ENCODE results near the gene EPHB3. TPM values are rescaled to one million over a fixed set of nuclear protein-coding genes. Genes with fewer than 3 reads are reported as not detected.

EPHB3 gene
- total and polyA plus RNA-seq, 12 donors = 0.38 to 4.0 (median 1.5) TPM

DNA sequence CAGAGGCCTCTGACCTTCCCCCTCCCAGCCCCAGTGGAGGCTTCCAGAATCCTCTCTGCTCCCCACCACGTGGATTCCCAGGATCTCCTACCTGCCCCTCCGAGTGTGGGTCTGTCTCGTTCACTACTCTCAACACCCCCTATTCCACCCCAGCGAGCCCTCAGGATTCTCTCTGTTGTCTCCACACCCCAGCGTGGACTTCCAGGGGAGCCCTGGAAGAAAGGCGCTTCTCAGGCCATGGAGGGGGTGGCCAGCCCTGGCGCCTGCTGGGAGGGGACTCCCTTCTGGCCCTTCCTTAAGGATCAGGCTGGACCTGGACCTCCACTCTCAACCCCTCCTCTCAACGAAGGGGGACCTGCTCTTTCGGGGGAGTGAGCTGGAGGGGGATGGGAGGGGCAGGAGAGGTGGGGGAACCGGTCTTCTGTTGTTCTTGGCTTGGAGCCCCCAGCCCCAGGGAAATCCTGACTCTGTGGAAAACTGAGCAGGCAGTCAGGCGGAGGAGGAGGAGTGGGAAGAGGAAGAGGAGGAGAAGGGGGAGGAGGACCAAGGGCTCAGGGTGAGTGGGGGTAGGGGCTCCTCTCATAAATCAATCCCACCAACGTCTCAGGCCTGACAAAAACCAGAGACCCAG, 32.9 kb downstream of the EPHB3 start:
- intact Hi-C loops (cut with DNase I) = no loop called here
- no peak for DNase-seq
- Histone ChIP-seq H3K27me3 (no peaks in the 10 kb centered on the region), H3K36me3 (no peaks in the 10 kb centered on the region), H3K4me1 (peaks cover 3 to 48% (median 25%) of the 10 kb centered on the region in 9 donors), H3K9me3 (no peaks in the 10 kb centered on the region), H3K27ac (no peak overlapping the region), H3K4me3 (no peak overlapping the region)
- no peak for TF ChIP-seq CTCF (IDR thresholded peaks at IDR 0.05)
- 66 to 73% methylated on average over 12 of the region's 12 CpGs for WGBS, 2 donors
- no peak for ATAC-seq

- DNase-seq (no peak), ATAC-seq (no peak)
- Histone ChIP-seq H3K36me3 (no peaks in the 10 kb centered on the region), H3K9me3 (no peaks in the 10 kb centered on the region), H3K4me3 (no peak overlapping the region), H3K27me3 (peaks cover 0 to 3% (median 0%) of the 10 kb centered on the region in 7 donors), H3K27ac (no peak overlapping the region), H3K4me1 (peaks cover 3 to 43% (median 19%) of the 10 kb centered on the region in 9 donors)
- intact Hi-C loops (cut with DNase I) = no loop called here
- no peak for TF ChIP-seq CTCF (IDR thresholded peaks at IDR 0.05)
- 76 to 77% methylated on average over 8 of the region's 8 CpGs for WGBS, 2 donors
Observed at GRCh38 chr3:184595726-184596125, 34.1 kb downstream of the EPHB3 start.

DNA sequence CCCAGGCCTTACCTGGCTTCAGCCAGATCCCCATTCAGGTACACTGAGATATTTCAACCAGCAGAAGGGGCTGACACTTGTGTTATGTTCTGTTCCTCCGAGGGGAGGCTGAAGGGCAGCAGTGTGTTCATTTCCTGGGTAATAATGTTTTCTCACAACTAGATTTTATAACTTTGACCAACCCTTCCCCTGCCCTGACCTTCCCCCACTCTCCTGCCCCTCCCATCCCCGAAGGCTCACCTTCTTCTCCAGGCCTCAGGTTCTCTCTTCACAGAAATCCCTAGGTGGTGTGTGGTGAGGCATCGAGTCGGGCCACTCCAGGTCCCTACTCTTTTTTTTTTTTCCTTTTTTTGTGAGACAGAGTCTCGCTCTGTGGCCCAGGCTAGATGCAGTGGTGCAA, 34.6 kb downstream of the EPHB3 start:
- DNase-seq = no peak
- H3K4me1 ChIP-seq = peaks cover 3 to 38% (median 16%) of the 10 kb centered on the region in 9 donors
- no peak for ATAC-seq
- TF ChIP-seq CTCF (IDR thresholded peaks at IDR 0.05) = no peak
- no peak overlapping the region for H3K4me3 ChIP-seq
- no peaks in the 10 kb centered on the region for H3K36me3 ChIP-seq
- intact Hi-C loops (cut with DNase I) = no loop called here
- H3K27ac ChIP-seq = no peak overlapping the region
- H3K9me3 ChIP-seq = no peaks in the 10 kb centered on the region
- 87 to 92% methylated on average over 5 of the region's 5 CpGs for WGBS, 2 donors
- peaks cover 0 to 8% (median 0%) of the 10 kb centered on the region in 7 donors for H3K27me3 ChIP-seq

DNA sequence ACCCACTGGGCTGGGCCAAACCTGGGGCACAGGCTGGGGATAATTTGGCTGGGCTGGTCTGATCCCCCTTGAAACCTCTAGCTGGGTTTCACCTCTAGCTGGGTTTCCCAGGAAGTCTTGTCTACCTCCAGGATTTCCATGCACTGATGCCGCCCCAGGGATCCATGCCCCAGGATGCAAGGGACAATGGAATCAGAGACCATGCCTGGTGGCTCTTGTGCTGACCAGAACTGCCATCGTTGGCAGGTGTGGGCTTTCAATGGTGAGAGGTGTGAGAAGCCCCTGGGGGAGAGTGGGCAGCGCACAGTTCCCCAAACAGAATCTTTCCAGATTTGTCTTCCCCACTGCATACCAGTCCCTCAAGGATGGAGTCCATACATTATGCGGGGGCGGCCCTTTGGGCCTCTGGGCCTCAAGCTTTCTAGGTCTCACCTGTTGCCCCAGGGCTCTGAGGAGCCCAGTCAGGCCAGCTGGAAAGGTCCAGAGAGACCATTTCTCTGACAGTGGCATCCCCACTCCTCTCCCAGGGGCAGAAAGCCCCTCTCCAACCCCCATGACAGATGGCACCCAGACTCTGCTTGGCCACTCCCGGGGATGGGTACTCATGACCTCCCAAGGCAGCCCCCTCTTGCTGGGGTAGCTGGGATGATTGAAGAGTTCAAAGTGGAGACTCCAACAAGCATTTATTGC, 35.4 kb downstream of the EPHB3 start:
- Histone ChIP-seq H3K36me3 (no peaks in the 10 kb centered on the region), H3K27me3 (peaks cover 0 to 16% (median 5%) of the 10 kb centered on the region in 7 donors), H3K9me3 (no peaks in the 10 kb centered on the region), H3K4me3 (no peak overlapping the region), H3K27ac (peak overlapping the region in 2 of 10 donors; percentile 64 to 65), H3K4me1 (peaks cover 4 to 37% (median 22%) of the 10 kb centered on the region in 9 donors)
- ATAC-seq (no peak), DNase-seq (no peak)
- intact Hi-C loops (cut with DNase I) = no loop called here
- WGBS, 2 donors = 90 to 97% methylated on average over 6 of the region's 6 CpGs
- TF ChIP-seq CTCF (IDR thresholded peaks at IDR 0.05) = no peak

Measured in heart right ventricle (tissue), 16 donors.